NCI-H774 (cell line): ENCODE results near the gene C3orf62.
"Not testable (repeated sequence)": the region's sequence is repeated elsewhere in the genome, so short reads cannot be mapped to it uniquely, and the experiment has no call there.

ENCODE experiments used
- DNase-seq: peaks from one replicate; lab custom pipeline; 2025; lab: John Stamatoyannopoulos, UW

C3orf62 gene

DNA sequence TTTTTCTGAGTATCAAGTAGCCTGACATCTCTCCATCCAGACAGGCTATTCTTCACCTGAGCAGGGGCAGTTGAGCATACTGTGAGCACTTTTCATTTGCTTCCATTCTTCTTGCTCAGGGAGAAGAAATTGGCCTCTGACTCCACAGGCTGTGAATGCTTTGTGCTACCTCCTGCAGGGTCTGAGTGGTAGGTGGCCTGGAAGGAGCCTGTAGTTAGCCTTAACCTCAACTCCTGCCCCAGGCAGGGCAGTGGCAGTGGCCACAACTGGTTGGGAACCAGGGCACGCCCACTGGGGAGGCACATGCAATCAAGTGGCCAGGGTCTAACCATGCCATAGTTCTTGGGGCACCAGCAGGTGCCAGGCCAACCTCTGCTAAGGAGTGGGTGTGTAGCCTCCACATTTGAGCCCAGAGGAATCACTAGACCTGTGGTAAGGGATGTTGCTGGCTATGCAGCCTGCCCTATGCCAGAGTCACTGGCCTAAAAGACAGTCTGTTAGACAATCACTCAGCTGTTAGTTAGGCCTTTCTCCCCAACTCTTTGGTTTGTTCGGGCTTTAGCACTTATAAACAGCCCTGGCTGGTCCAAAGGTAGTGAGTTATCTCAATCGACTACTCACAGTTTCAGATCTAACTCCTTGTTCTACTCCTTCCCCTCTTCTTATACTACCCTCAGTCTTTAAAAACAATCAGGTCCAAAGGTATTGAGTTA is 7.4 kb downstream of the C3orf62 start:
- DNase-seq = no peak

DNA sequence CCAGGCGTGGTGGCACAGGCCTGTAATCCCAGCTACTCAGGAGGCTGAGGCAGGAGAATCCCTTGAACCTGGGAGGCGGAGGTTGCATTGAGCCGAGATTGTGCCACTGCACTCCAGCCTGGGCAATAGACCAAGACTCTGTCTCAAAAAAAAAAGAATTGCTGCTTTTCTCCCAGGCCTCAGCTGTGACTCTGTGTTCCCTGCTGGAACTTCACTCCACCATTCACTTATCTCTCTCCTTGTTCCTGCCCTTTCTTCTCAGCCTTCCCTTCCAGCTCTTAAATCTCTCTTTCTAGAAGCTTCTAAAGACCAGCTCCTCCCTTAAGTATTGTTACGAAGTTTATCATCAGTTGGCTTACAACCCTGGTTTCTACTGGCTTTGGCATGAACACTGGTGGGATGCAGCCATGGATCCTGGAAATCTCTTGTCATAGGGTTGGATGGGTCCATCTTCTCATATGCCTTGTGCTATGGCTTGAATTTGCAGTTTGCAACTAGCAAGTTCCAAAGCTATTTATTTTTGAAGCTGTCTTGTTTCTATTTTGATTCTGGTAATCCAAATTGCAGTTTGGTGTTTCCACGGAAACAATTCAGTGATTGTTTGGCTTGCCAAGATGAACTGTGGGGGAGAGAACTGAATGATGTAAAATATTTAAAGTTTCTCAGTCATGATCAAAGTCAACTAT is 10.5 kb downstream of the C3orf62 start:
- DNase-seq = no peak

DNA sequence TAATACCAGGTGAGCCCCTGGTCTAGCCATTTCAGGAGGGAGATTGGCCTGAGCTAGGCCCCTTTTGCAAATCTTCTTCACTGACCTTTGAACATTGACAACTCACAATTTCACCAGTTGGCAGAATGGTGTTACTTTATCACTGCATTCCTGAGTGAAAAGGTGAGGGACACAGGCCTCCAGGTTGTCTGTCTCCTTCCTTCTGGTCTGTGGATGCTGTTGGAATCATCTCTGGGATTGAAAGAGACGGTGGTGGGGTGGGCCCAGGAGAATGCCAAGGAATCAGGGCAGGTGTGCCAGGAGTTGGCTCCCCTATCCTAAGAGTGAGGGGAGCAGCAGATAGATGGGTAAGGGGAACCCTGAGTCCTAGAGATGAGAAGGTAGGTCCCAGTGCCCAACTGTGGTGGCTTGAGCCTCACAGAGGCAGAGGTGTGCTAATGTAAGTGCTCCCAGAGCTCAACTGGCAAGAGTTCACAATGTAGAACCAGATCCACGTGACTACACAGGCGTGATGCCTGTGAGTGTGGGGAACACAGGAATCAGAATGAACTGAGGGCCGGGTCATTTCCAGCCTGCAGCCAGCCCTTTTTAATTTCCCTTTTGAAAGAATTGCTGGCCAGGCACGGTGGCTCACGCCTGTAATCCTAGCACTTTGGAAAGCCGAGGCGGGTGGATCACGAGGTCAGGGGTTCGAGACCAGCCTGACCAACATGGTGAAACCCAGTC is 11.2 kb downstream of the C3orf62 start:
- no peak for DNase-seq

DNA sequence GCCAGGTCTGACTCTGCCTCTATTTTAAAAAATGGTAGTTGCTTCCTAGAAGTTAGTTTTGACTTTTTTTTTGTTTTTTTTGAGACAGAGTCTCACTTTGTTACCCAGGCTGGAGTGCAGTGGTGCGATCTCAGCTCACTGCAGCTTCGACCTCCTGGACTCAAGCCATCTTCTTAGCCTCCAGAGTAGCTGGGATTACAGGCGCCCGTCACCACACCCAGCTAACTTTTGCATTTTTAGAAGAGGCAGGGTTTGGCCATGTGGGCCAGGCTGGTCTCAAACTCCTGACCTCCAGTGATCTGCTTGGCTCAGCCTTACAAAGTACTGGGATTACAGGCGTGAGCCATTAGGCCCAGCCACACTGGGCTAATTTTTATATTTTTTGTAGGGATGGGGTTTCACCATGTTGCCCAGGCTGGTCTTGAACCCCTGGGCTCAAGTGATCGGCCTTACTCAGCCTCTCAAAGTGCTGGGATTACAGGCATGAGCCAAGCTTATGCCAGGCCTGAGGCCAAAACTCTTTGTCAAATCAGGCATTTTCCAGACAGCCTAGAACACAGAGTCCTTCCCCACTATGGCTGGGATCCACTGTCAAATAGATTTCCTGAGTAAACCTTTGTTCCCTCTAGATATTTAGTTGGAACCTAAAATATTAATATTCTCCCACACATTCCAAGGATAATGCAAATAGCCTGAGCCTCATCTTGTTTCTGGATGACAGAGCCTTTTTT is 13.7 kb downstream of the C3orf62 start:
- no peak for DNase-seq

DNA sequence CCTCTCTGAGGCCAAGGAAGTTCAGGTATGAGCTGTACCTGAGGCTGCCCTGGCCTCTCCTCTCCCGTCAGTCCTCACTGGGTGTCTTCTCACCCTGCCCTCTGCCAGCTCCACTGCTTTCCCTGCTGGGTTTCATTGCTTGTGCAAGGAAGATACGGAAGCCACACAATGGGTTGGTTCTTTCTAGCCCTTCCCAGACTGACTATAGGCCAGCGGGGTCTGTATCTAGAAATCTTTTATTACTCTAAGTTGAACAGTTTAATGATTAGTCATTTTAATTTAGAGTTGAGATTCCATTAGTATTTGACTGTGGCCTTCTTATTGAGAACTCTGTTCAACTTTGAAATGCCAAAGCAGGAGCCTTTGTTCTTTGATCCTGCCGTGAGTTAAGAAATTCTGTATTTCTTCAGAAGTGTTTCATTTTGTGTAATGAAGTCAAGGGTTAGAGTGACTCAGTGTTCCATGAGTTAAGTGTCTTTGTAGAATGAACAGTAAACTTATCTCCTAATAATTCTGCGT is 16.2 kb downstream of the C3orf62 start:
- no peak for DNase-seq

DNA sequence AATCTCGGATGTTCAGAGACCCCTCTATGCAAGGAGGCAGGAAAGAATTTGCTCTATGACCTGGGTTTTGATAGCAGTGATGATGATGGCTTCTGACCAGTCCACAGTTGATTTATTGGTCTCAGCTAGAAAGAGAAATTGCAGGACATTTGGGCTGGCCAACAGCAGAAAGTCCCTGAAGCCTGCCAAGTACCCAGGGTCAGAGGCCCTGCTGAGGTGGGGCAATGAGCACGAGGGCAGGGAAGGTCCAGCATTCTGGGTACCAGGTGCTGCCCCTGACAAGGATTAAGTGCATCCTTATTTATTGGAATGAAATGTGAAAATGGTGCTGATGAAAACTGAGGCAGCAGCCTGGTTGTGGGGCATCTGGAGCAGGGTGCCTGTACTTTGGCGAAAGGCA is 19.8 kb downstream of the C3orf62 start:
- DNase-seq = no peak

DNA sequence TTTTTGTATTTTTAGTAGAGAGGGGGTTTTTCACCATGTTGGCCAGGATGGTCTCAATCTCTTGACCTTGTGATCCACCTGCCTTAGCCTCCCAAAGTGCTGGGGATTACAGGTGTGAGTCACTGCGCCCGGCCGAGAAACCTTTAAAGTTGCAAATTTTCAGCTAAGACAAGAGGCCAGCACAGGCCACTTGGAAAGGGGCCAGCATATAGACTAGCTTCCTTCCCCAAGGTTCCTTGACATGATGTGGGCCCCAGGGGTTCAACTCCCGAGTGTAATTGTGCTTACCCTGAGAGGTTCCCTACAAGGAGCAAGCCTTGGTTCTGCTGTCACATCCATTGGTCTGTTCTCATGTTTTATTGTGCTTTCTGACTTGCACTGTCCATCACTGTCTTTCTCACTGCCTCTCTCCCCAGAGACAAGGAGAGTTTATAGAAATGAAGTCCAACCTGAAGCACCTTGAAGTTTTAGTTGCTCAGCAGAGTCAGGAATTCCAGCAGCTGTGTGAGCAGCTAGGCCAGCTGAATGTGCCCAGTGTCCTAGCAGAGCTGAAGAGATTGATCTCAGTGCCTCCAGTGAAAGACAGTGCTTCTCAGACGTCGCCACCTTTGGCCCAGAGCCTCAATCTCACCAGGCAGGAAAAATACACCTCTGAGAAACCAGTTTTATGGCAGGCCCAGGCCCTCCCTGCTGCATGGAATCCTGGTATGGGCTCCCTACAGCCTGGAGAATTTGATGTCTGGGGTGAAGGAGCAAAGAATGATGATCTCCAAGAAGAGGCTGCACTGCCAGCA is 21.1 kb downstream of the C3orf62 start:
- DNase-seq = no peak

DNA sequence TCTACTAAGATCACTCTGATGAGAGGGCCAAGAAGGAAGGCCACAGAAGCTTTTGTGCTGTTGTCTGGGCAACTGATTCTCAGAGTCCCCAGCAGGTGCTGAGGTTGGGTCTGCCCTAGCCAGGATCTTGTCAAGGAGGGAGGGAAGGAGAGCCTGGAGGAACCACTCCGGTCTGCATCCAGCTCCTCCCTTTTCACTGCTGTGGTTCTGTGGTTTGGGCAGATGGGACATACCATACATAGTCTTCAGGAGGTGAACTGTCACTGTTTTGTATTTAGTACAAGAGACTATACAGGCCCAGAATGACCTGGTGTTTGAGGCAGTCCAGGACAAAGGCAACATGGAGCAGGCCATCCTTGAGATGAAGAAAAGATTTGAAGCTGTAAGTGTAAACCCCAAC is 21.9 kb downstream of the C3orf62 start:
- DNase-seq = no peak

DNA sequence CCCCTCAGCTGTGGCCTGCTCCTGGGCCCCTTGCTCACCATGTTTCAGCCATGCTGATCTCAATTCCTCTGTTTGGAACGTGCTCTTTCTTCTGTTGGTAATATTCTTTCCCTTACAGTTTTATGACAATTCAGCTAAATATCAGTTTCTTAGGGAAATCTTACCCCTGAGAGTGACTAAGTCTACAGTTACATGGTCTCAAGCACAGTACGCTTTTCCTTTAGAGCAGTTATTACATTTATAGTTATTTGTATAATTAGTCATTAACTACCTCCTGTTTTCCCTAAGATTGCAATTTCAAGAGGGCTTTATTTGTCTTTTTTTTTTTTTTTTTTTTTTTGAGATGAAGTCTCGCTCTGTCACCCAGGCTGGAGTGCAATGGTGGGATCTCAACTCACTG is 23.5 kb downstream of the C3orf62 start:
- no peak for DNase-seq

DNA sequence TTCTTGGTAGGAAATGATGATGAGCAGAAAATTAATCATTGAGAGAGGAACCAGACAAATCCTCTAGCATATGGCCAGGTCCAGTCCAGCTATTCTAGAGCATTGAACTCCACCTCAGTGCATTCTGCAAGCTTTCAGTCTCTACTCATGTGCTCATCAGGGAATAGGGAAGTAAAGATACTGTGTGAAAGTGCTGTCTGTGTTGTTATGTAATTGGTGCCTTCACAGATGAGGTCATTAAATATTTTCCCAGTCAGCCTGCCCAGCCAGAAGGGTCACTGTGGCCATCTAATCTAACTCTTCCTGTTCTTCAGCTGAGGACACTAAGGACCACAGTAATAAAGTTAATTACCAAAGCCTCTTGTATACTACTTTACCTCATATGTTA is 28.2 kb downstream of the C3orf62 start:
- DNase-seq = no peak

DNA sequence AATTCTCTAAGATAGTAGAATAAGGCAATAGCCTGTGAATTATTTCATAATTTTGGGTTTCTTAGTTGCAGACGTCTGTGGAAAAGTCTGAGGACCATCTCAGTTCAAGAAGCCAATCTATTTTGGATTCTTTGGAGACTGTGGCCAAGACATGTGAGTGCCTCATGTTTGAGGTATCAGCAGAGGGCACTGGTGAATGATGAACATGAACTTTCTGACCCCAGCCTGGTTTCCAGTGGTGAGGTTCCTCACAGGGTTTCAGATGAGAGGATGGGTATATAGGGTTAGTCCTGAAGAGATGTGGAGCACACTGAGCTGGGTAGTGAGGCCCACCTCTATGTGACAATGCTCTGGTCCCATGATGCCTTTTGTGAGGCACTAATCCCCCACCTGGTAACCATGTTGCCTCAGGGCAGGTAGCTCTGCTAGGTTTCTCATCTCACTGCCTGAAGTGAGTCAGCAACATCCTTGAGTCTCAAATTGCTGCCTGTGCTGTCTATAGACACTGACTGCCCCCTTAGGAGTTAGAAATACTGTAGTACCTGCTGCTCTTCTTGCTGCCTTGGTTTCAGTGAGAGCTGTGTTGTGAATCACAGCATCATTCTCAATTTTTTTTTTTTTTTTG is 32.3 kb downstream of the C3orf62 start:
- DNase-seq = no peak

DNA sequence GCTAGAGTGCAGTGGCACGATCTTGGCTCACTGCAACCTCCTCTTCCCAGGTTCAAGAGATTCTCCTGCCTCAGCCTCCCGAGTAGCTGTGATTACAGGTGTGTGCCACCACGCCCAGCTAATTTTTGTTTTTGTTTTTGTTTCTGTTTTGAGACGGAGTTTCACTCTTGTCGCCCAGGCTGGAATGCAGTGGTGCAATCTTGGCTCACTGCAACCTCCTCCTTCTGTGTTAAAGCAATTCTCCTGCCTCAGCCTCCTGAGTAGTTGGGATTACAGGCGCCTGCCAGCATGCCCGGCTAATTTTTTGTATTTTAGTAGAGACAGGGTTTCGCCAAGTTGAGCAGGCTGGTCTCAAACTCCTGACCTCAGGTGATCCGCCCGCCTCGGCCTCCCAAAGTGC is 36.9 kb downstream of the C3orf62 start:
- not testable (repeated sequence) for DNase-seq

DNA sequence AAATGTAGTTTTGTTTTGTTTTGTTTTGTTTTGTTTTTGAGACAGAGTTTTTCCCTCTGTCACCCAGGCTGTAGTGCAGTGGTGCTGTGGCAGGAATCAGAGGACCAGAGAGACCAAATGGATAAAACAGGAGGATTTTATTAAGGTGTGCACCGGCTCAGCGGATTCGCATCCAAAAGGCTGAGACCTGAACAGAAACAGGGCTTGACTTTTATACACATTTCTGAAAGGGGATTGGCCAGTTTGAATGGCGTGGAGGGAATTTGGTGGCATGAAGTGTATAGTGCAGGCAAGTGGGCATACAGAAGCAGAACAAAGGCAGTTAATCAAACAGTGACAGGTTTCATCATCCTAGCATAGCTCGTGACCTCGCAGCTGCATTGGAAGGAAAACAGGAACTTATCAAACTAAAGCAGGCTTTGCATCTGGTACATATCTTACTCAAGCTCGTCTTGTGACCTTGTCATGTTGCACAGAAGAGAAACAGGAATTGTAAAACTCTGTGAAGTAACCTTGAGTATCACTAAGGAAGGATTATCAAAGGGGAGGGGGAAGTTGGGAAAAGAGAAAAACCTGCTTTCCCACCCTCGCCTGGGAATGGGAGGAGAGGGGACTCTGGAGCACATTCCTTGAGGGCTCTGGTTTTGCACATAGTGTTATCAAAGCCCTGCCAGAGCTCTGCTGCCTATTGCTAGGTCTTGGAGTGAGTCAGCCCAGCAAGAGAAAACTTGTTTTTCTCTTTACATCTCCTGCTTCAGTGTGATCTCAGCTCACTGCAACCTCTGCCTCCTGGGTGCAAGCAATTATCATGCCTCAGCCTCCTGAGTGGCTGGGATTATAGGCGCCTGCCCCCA is 38.5 kb downstream of the C3orf62 start:
- DNase-seq = no peak

DNA sequence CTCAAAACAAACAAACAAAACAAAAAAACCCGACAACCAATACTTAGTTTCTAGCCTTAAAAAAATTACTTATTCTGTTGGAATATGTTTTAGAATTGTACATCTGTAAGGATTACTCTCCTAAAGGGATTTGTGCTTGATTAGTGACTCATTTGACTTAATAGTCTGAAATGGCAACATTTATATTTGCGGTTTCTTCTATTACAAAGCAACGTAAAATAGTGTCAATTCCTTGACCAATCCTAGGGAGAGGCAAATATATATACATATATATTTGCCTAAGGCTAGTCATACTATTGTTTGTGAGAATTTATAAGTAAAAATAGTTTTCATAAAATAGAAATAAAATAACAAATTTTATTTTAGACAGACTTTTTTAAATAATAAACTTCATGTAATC is 39.7 kb downstream of the C3orf62 start:
- no peak for DNase-seq

DNA sequence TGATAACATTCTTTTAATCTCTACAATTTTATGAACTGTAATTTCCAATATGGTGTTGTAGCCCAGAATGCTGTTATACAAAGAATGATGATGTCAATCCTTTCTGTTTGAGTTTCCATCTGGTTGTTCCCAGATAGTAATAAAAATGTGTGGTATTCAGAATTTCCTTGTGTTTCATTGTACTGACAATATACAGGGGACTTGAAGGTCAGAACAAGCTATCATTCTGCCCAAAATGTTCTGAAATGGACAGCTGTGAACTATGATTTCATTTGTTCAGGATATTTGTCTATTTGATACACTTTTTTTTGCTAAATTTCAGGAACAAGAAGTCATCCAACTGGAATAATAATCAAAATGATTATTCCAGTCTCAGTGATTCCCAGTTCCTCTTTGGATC is 40.8 kb downstream of the C3orf62 start:
- DNase-seq = no peak

DNA sequence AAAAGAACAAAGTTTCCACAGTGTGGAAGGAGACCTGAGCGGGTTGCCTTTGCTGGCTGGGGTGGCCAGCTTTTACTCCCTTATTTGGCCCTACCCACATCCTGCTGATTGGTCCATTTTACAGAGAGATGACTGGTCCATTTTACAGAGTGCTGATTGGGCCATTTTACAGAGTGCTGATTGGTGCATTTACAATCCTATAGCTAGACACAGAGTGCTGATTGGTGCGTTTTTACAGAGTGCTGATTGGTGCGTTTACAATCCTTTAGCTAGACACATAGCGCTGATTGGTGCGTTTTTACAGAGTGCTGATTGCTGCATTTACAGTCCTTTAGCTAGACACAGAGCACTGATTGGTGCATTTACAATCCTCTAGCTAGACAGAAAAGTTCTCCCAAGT is 48.2 kb downstream of the C3orf62 start:
- not testable (repeated sequence) for DNase-seq

DNA sequence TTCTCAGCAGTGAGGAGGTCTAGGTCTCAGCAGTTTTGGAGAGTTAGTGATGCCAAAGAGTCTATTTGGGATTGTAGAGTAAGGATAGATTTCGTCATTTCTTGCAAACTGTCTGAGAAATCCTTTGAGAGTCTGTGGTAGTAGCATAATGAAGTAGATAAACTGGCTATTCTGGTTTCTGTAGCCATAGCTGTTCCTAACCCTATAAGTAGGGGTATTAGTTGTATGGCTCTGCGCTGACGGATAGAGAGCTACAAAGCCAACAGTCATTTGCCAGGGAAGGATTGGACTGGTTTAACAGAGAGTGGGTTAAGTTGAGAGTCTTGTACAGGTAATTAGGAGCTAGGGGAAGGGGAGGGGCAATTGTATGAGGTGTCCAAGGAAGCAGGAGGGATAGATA is 55.0 kb downstream of the C3orf62 start:
- no peak for DNase-seq

DNA sequence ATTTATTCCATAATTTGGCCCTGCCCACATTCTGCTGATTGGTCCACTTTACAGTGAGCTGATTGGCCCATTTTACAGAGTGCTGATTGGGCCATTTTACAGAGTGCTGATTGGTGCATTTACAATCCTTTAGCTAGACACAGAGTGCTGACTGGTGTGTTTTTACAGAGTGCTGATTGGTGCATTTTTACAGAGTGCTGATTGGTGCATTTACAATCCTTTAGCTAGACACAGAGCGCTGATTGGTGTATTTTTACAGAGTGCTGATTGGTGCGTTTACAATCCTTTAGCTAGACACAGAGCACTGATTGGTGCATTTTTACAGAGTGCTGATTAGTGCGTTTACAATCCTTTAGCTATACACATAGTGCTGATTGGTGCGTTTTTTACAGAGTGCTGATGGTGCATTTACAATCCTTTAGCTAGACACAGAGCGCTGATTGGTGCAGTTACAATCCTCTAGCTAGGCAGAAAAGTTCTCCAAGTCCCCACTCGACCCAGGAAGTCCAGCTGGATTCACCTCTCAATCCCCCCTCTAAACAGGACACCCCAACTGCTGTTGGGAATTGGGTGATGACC is 56.0 kb downstream of the C3orf62 start:
- not testable (repeated sequence) for DNase-seq

DNA sequence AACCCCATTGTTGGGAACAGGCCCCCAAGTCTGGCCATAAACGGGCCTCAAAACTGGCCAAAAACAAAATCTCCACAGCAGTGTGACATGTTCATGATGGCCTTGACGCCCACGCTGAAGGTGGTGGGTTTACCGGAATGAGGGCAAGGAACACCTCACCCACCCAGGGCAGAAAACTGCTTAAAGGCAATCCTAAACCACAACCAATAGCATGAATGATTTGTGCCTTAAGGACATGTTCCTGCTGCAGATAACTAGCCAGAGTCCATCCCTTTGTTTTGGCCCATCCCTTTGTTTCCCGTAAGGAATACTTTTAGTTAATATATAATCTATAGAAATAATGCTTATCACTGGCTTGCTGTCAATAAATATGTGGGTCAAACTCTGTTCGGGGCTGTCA is 57.9 kb downstream of the C3orf62 start:
- DNase-seq = no peak
